GM19463 (cell line): ENCODE measurements around the gene PRRT4.

Experiments used
- ATAC-seq: cut with Tn5 transposase; IDR thresholded peaks from one replicate; pipeline ENCODE4 v1.9.1; 2021; ENCODE audit warnings: mild to moderate bottlenecking, moderate library complexity; ENCODE audit not compliant: unreplicated experiment

PRRT4 gene

GRCh38 chr7:128361411-128362379, at the start of gene PRRT4:
Gene PRRT4 (minus strand): TSS chr7:128361690.
- no peak for ATAC-seq

- no peak for ATAC-seq
These were observed 48.9 kb upstream of the PRRT4 start for GRCh38 chr7:128410451-128410753.

GRCh38 chr7:128409596-128410450, 48.3 kb upstream of the PRRT4 start, which contains the start of gene IMPDH1:
Gene IMPDH1 (minus strand): TSS chr7:128409982. CDS start chr7:128409901, 81 bp downstream.
- peak; percentile 81 for ATAC-seq

- ATAC-seq: no peak
These were observed 47.5 kb upstream of the PRRT4 start for GRCh38 chr7:128408709-128409595.

- ATAC-seq: no peak
These were observed 46.5 kb upstream of the PRRT4 start for GRCh38 chr7:128407751-128408708.

GRCh38 chr7:128407233-128407589, 45.7 kb upstream of the PRRT4 start:
- ATAC-seq: no peak

- no peak for ATAC-seq
These were observed 45.1 kb upstream of the PRRT4 start for GRCh38 chr7:128406314-128407232.

- peak; percentile 27 for ATAC-seq
These were observed 44.2 kb upstream of the PRRT4 start for GRCh38 chr7:128405471-128406313.

GRCh38 chr7:128404886-128405470, 43.5 kb upstream of the PRRT4 start:
- no peak for ATAC-seq

- no peak for ATAC-seq
These were observed 42.7 kb upstream of the PRRT4 start for GRCh38 chr7:128404143-128404681.

GRCh38 chr7:128403676-128404075, 42.2 kb upstream of the PRRT4 start:
- ATAC-seq: no peak

- no peak for ATAC-seq
These were observed 40.9 kb upstream of the PRRT4 start for GRCh38 chr7:128402356-128402755.

GRCh38 chr7:128400566-128400965, 39.1 kb upstream of the PRRT4 start:
- no peak for ATAC-seq

GRCh38 chr7:128399991-128400390, 38.5 kb upstream of the PRRT4 start:
- no peak for ATAC-seq

- ATAC-seq: no peak
These were observed 37.3 kb upstream of the PRRT4 start for GRCh38 chr7:128398841-128399135.

GRCh38 chr7:128398016-128398840, 36.7 kb upstream of the PRRT4 start:
- no peak for ATAC-seq
